HCT116 (cell line): ENCODE results near the gene IRX3. TPM values are rescaled to one million over a fixed set of nuclear protein-coding genes. Genes with fewer than 3 reads are reported as not detected.

Source experiments
- ATAC-seq: fragments of 200-7000 bp; cut with Tn5 transposase; 2 replicates; pipeline ENCODE4 v1.9.1; 2020; ENCODE audit warnings: mild to moderate bottlenecking, moderate library complexity
- BruUV-seq: library from RNA; stranded (reverse); fragments of 400-500 nt; replicated peaks from 2 replicates; lab custom pipeline; 2021; lab: Mats Ljungman, UMichigan
- CTCF ChIA-PET: fragments of 300-600 bp; sonication (Branson Sonifier 250); formaldehyde crosslinking; loops from one replicate; lab custom pipeline; 2021; ENCODE audit warnings: antibody characterized with exemption; lab: Charles Lee
- POLR2A ChIA-PET: fragments of 300-600, 350-600 bp; sonication (Branson Sonifier 250); formaldehyde crosslinking; loops from one replicate; lab custom pipeline; 2021; ENCODE audit warnings: antibody characterized with exemption; lab: Charles Lee
- RAD21 ChIA-PET, 2 experiments: fragments of 300-600 bp; sonication (Branson Sonifier 250); formaldehyde crosslinking; loops; one replicate each; lab custom pipeline; 2023; ENCODE audit warnings: low total read pairs in 2 of 2; ENCODE audit not compliant: uncharacterized antibody in 2 of 2, unreplicated experiment in 2 of 2, low non-redundant PET in 1 of 2; lab: Charles Lee
- DNase-seq: peaks from one replicate; pipeline ENCODE4 v3.0.0-alpha.2; 2010; ENCODE audit warnings: low read depth, low spot score
- H2AFZ ChIP-seq: fragments of 200-600 bp; shearing (Covaris generic), sonication (generic); 2 replicates; pipeline ENCODE4 v1.6.1; 2017; ENCODE audit warnings: low read depth, mixed run types, mixed read lengths, antibody characterized with exemption, low read length; ENCODE audit not compliant: poor library complexity, severe bottlenecking
- H3K27ac ChIP-seq: 2 replicates; pipeline ENCODE4 v1.5.1; 2012; ENCODE audit warnings: low read depth, low read length
- H3K27me3 ChIP-seq: fragments of 200-600 bp; sonication (generic); 2 replicates; pipeline ENCODE4 v1.6.1; 2016; ENCODE audit warnings: mixed run types, low read length, mixed read lengths; ENCODE audit not compliant: insufficient read depth
- H3K36me3 ChIP-seq, 2 experiments: fragments of 200-500 bp in 1 of 2; fragments of 200-600 bp in 1 of 2; sonication (Bioruptor generic) in 1 of 2; sonication (generic) in 1 of 2; 2 replicates each; pipeline versions ENCODE4 v1.5.1 to v1.6.1; 2014 to 2016; ENCODE audit warnings: low read length in 2 of 2, inconsistent platforms in 1 of 2, mixed read lengths in 1 of 2, mixed run types in 1 of 2; ENCODE audit not compliant: insufficient read depth in 2 of 2, control insufficient read depth in 1 of 2
- H3K4me1 ChIP-seq, 2 experiments: fragments of 200-600 bp in 1 of 2; sonication (generic) in 1 of 2; 2 replicates each; pipeline versions ENCODE4 v1.5.1 to v1.6.1; 2012 to 2017; ENCODE audit warnings: low read length in 2 of 2, inconsistent platforms in 1 of 2, mild to moderate bottlenecking in 1 of 2, mixed read lengths in 1 of 2, mixed run types in 1 of 2, moderate library complexity in 1 of 2; ENCODE audit not compliant: insufficient read depth in 2 of 2, control insufficient read depth in 1 of 2
- H3K4me2 ChIP-seq: fragments of 200-600 bp; sonication (generic); 2 replicates; pipeline ENCODE4 v1.6.1; 2017; ENCODE audit warnings: mixed run types, low read length, mixed read lengths
- H3K4me3 ChIP-seq, 2 experiments: fragments of 200-600 bp in 1 of 2; sonication (generic) in 1 of 2; replicated peaks in 1 of 2; 2 replicates each; pipeline ENCODE4 v1.5.1; 2011 to 2016; ENCODE audit warnings: low read length in 2 of 2, control low read depth in 1 of 2, low read depth in 1 of 2, mild to moderate bottlenecking in 1 of 2, mixed read lengths in 1 of 2, mixed run types in 1 of 2
- H3K79me2 ChIP-seq: fragments of 200-600 bp; sonication (generic); 2 replicates; pipeline ENCODE4 v1.6.1; 2017; ENCODE audit warnings: mild to moderate bottlenecking, mixed run types, low read length, moderate library complexity, mixed read lengths; ENCODE audit not compliant: insufficient read depth
- H3K9ac ChIP-seq: fragments of 200-600 bp; sonication (generic); 2 replicates; pipeline ENCODE4 v1.6.1; 2016; ENCODE audit warnings: low read length, mixed read lengths
- H3K9me2 ChIP-seq: fragments of 200-600 bp; sonication (generic), shearing (Covaris generic); 2 replicates; pipeline ENCODE4 v1.6.1; 2017; ENCODE audit warnings: mixed run types, mild to moderate bottlenecking, moderate library complexity; ENCODE audit not compliant: insufficient read depth
- H3K9me3 ChIP-seq, 2 experiments: fragments of 200-500 bp in 1 of 2; fragments of 200-600 bp in 1 of 2; sonication (Bioruptor generic) in 1 of 2; sonication (generic) in 1 of 2; 2 replicates each; pipeline ENCODE4 v1.6.1; 2014 to 2017; ENCODE audit warnings: low read length in 2 of 2, mixed read lengths in 2 of 2, inconsistent platforms in 1 of 2, low read depth in 1 of 2, mild to moderate bottlenecking in 1 of 2, mixed run types in 1 of 2, moderate library complexity in 1 of 2; ENCODE audit not compliant: control insufficient read depth in 1 of 2, insufficient read depth in 1 of 2
- H4K20me1 ChIP-seq: fragments of 200-600 bp; sonication (generic), shearing (Covaris generic); 2 replicates; pipeline ENCODE4 v1.6.1; 2017; ENCODE audit warnings: mixed run types, mild to moderate bottlenecking, moderate library complexity; ENCODE audit not compliant: insufficient read depth
- ATF3 ChIP-seq: IDR thresholded peaks from 2 replicates; pipeline ENCODE4 v1.6.1; 2012
- CBX3 ChIP-seq: IDR thresholded peaks from 2 replicates; pipeline ENCODE4 v1.6.1; 2012; ENCODE audit warnings: low read depth
- CEBPB ChIP-seq: IDR thresholded peaks from 2 replicates; pipeline ENCODE4 v1.6.1; 2012; ENCODE audit warnings: low read depth
- CTCF ChIP-seq, 3 experiments: fragments of 200-600 bp in 1 of 3; sonication (generic) in 1 of 3; IDR thresholded peaks in 2 of 3; conservative IDR thresholded peaks in 1 of 3; 2 replicates each; pipeline ENCODE4 v1.5.1; 2012 to 2017; ENCODE audit warnings: low read depth in 2 of 3, low read length in 2 of 3, antibody characterized with exemption in 1 of 3, borderline replicate concordance in 1 of 3, control low read depth in 1 of 3, mild to moderate bottlenecking in 1 of 3, mixed read lengths in 1 of 3, mixed run types in 1 of 3, moderate library complexity in 1 of 3; ENCODE audit not compliant: insufficient read depth in 1 of 3
- EGR1 ChIP-seq: IDR thresholded peaks from 2 replicates; pipeline ENCODE4 v1.6.1; 2012; ENCODE audit warnings: low read depth
- ELF1 ChIP-seq: IDR thresholded peaks from 2 replicates; pipeline ENCODE4 v1.6.1; 2012; ENCODE audit warnings: low read depth, borderline replicate concordance
- EZH2 ChIP-seq: fragments of 200-600 bp; sonication (generic); IDR thresholded peaks from 2 replicates; pipeline ENCODE4 v1.6.1; 2017; ENCODE audit warnings: antibody characterized with exemption, mixed run types
- EZH2phosphoT487 ChIP-seq: fragments of 200-600 bp; IDR thresholded peaks from 2 replicates; pipeline ENCODE4 v1.6.1; 2018; ENCODE audit warnings: antibody characterized with exemption, borderline replicate concordance
- FOSL1 ChIP-seq: IDR thresholded peaks from 2 replicates; pipeline ENCODE4 v1.6.1; 2012; ENCODE audit warnings: low read depth
- JUND ChIP-seq: IDR thresholded peaks from 2 replicates; pipeline ENCODE4 v1.6.1; 2012
- POLR2A ChIP-seq: IDR thresholded peaks from 2 replicates; pipeline ENCODE4 v1.7.0; 2011; ENCODE audit warnings: borderline replicate concordance; ENCODE audit not compliant: insufficient read depth, insufficient read length; ENCODE audit errors: extremely low read depth
- POLR2AphosphoS5 ChIP-seq: IDR thresholded peaks from 2 replicates; pipeline ENCODE4 v1.6.1; 2011; ENCODE audit warnings: mild to moderate bottlenecking, low read depth, low read length, moderate library complexity
- RAD21 ChIP-seq: IDR thresholded peaks from 2 replicates; pipeline ENCODE4 v1.6.1; 2012; ENCODE audit warnings: low read depth, mild to moderate bottlenecking
- SIN3A ChIP-seq: IDR thresholded peaks from 2 replicates; pipeline ENCODE4 v1.6.1; 2012; ENCODE audit warnings: low read depth
- SP1 ChIP-seq: IDR thresholded peaks from 2 replicates; pipeline ENCODE4 v1.6.1; 2012; ENCODE audit warnings: low read depth
- SRF ChIP-seq: IDR thresholded peaks from 2 replicates; pipeline ENCODE4 v1.6.1; 2012; ENCODE audit warnings: low read depth
- TCF7L2 ChIP-seq: IDR thresholded peaks from 2 replicates; pipeline ENCODE4 v1.7.0; 2011; ENCODE audit warnings: borderline replicate concordance, inconsistent platforms; ENCODE audit not compliant: insufficient read depth, insufficient read length; ENCODE audit errors: extremely low read depth
- YY1 ChIP-seq: IDR thresholded peaks from 2 replicates; pipeline ENCODE4 v1.6.1; 2011; ENCODE audit warnings: low read length, low read depth, moderate library complexity, mild to moderate bottlenecking; ENCODE audit not compliant: insufficient replicate concordance; ENCODE audit errors: extremely low read depth
- ZFX ChIP-seq: fragments of 450-650 bp; IDR thresholded peaks from 2 replicates; pipeline ENCODE4 v1.6.1; 2017
- intact Hi-C: fragments of 100-400 bp; cut with micrococcal nuclease; formaldehyde crosslinking; loops from 2 replicates; pipeline ENCODE4 v1.10.0; 2022
- total RNA-seq: library from RNA; stranded (reverse); gene quantifications from one replicate; pipeline ENCODE4 v1.2.1, GENCODE V29; 2021; ENCODE audit not compliant: unreplicated experiment

Gene IRX3
- total RNA-seq, 1 experiment from 2014 or later = 2.0 TPM

- H4K20me1 ChIP-seq = no peaks in the 10 kb centered on the region
- no peak overlapping the region for H3K4me3 ChIP-seq
- ATAC-seq (no peak), DNase-seq (no peak)
- ChIA-PET POLR2A (no interaction called here), RAD21 (no interaction called here), CTCF (no interaction called here)
- no peaks in the 10 kb centered on the region for H3K79me2 ChIP-seq
- no peaks in the 10 kb centered on the region for H3K36me3 ChIP-seq
- H3K4me1 ChIP-seq = no peaks in the 10 kb centered on the region
- no peak overlapping the region for H3K4me2 ChIP-seq
- H3K27me3 ChIP-seq = peaks cover 8% of the 10 kb centered on the region
- no peak overlapping the region for H3K9ac ChIP-seq
- TF ChIP-seq CBX3 (no peak), SIN3A (no peak), RAD21 (no peak), CEBPB (no peak), CTCF (IDR thresholded peaks at IDR 0.05 in 2 of 3, conservative IDR thresholded peaks at IDR 0.05 in 1 of 3; ENCODE audit: borderline replicate concordance in 1 of 3, insufficient read depth in 1 of 3, low read depth in 2 of 3, low read length in 2 of 3) (no peak), FOSL1 (no peak)
- no peaks in the 10 kb centered on the region for H3K9me2 ChIP-seq
- H3K27ac ChIP-seq = no peak overlapping the region
- intact Hi-C loops = no loop called here
- H3K9me3 ChIP-seq = no peaks in the 10 kb centered on the region
- H2AFZ ChIP-seq = no peak overlapping the region
- no TSS peak for BruUV-seq
These were observed 20.1 kb downstream of the IRX3 start for GRCh38 chr16:54266363-54266955.

- Histone ChIP-seq H2AFZ (no peak overlapping the region), H3K4me1 (no peaks in the 10 kb centered on the region), H3K27ac (no peak overlapping the region), H3K9me3 (no peaks in the 10 kb centered on the region), H3K4me2 (no peak overlapping the region), H3K9me2 (no peaks in the 10 kb centered on the region), H3K4me3 (no peak overlapping the region), H3K79me2 (no peaks in the 10 kb centered on the region), H4K20me1 (no peaks in the 10 kb centered on the region), H3K9ac (no peak overlapping the region), H3K27me3 (peaks cover 9% of the 10 kb centered on the region), H3K36me3 (no peaks in the 10 kb centered on the region)
- TF ChIP-seq EGR1 (no peak), ELF1 (no peak), POLR2AphosphoS5 (no peak), EZH2 (no peak), ZFX (no peak), TCF7L2 (no peak), YY1 (no peak), CBX3 (no peak), RAD21 (no peak), EZH2phosphoT487 (no peak), SRF (no peak), ATF3 (no peak), SIN3A (no peak), POLR2A (no peak), SP1 (no peak), JUND (no peak)
- no peak for DNase-seq
- ChIA-PET RAD21 (no interaction called here), CTCF (no interaction called here), POLR2A (no interaction called here)
- intact Hi-C loops = no loop called here
- no peak for ATAC-seq
- BruUV-seq = no TSS peak
These were observed 20.9 kb downstream of the IRX3 start for GRCh38 chr16:54265575-54266107.
